GM18520 (cell line): Measurements from ENCODE around the gene FMNL2.
A peak's percentile ranks its signal among the peaks of the same experiment; 100 is the strongest.

Experiments
- ATAC-seq: cut with Tn5 transposase; IDR thresholded peaks from one replicate; pipeline ENCODE4 v1.9.1; 2021; ENCODE audit not compliant: unreplicated experiment

The FMNL2 gene

GRCh38 chr2:152337511-152337903, 2.5 kb downstream of the FMNL2 start:
- ATAC-seq, result no peak

- ATAC-seq, result no peak
Measured at GRCh38 chr2:152339556-152340286, 4.7 kb downstream of the FMNL2 start.

GRCh38 chr2:152342259-152343046, 7.5 kb downstream of the FMNL2 start:
- no peak for ATAC-seq

- no peak for ATAC-seq
Measured at GRCh38 chr2:152343426-152343825, 8.5 kb downstream of the FMNL2 start.

- ATAC-seq, result no peak
Measured at GRCh38 chr2:152344579-152345195, 9.7 kb downstream of the FMNL2 start.

GRCh38 chr2:152347076-152347475, 12.1 kb downstream of the FMNL2 start:
- ATAC-seq, result no peak

GRCh38 chr2:152348388-152348787, 13.4 kb downstream of the FMNL2 start:
- ATAC-seq, result no peak

GRCh38 chr2:152349416-152349815, 14.4 kb downstream of the FMNL2 start:
- ATAC-seq, result no peak

- no peak for ATAC-seq
Measured at GRCh38 chr2:152350155-152350679, 15.2 kb downstream of the FMNL2 start.

- no peak for ATAC-seq
Measured at GRCh38 chr2:152352616-152353015, 17.6 kb downstream of the FMNL2 start.

- ATAC-seq, result no peak
Measured at GRCh38 chr2:152353364-152353763, 18.4 kb downstream of the FMNL2 start.

- ATAC-seq, result no peak
Measured at GRCh38 chr2:152354069-152354755, 19.2 kb downstream of the FMNL2 start.

GRCh38 chr2:152354909-152355308, 19.9 kb downstream of the FMNL2 start:
- ATAC-seq, result no peak

- no peak for ATAC-seq
Measured at GRCh38 chr2:152355409-152355831, 20.4 kb downstream of the FMNL2 start.

- ATAC-seq, result no peak
Measured at GRCh38 chr2:152359573-152360363, 24.8 kb downstream of the FMNL2 start.

GRCh38 chr2:152363936-152364335, 29.0 kb downstream of the FMNL2 start:
- ATAC-seq, result no peak

- peak; percentile 79 for ATAC-seq
Measured at GRCh38 chr2:152367547-152368390, 32.8 kb downstream of the FMNL2 start.

GRCh38 chr2:152369176-152369860, 34.3 kb downstream of the FMNL2 start:
- ATAC-seq, result no peak

GRCh38 chr2:152370783-152371182, 35.8 kb downstream of the FMNL2 start:
- no peak for ATAC-seq
